Stomach (tissue), 9 donors: Measurements from ENCODE around the gene TTLL11. TPM values are rescaled to one million over a fixed set of nuclear protein-coding genes. Genes with fewer than 3 reads are reported as not detected.
A peak's percentile ranks its signal among the peaks of the same experiment; 100 is the strongest.

Experiments used
- DNase-seq, 2 donors: peaks; one replicate each; pipeline versions ENCODE4 v3.0.0 to v3.0.0-alpha.2; 2013 to 2019
- H3K27ac ChIP-seq, 5 donors: fragments of 200-600 bp in 4 of 5; sonication (generic) in 4 of 5; one replicate each; pipeline ENCODE4 v1.5.1; 2013 to 2019; ENCODE audit warnings: mild to moderate bottlenecking in 1 of 5, moderate library complexity in 1 of 5
- H3K27me3 ChIP-seq, 3 donors: fragments of 200-600 bp; sonication (generic); one replicate each; pipeline ENCODE4 v1.5.1; 2017 to 2019; ENCODE audit warnings: mixed run types in 1 of 3
- H3K36me3 ChIP-seq, 4 donors: fragments of 200-600 bp; sonication (generic); 1 replicate in 3 of 4; 2 replicates in 1 of 4; pipeline ENCODE4 v1.5.1; 2016 to 2019
- H3K4me1 ChIP-seq, 4 donors: fragments of 200-600 bp; sonication (generic); one replicate each; pipeline ENCODE4 v1.5.1; 2016 to 2019
- H3K4me3 ChIP-seq, 4 donors: fragments of 200-600 bp; sonication (generic) in 3 of 4; one replicate each; pipeline ENCODE4 v1.5.1; 2016 to 2019; ENCODE audit warnings: mild to moderate bottlenecking in 1 of 4
- H3K9me3 ChIP-seq, 4 donors: fragments of 200-600 bp; sonication (generic); one replicate each; pipeline ENCODE4 v1.5.1; 2016 to 2019
- CTCF ChIP-seq, 7 experiments: fragments of 450-650 bp in 4 of 7; fragments of 200-600 bp in 3 of 7; sonication (generic) in 3 of 7; IDR thresholded peaks; one replicate each; pipeline ENCODE4 v1.5.1; 2016 to 2019; ENCODE audit warnings: antibody characterized with exemption in 7 of 7, control low read depth in 2 of 7, mild to moderate bottlenecking in 1 of 7
- EP300 ChIP-seq: sonication (generic); formaldehyde crosslinking; IDR thresholded peaks from one replicate; pipeline ENCODE4 v1.6.1; 2017; ENCODE audit warnings: antibody characterized with exemption
- POLR2A ChIP-seq, 4 donors: fragments of 450-650 bp; IDR thresholded peaks; one replicate each; pipeline ENCODE4 v1.6.1; 2016; ENCODE audit warnings: antibody characterized with exemption in 4 of 4, control low read depth in 2 of 4, mild to moderate bottlenecking in 1 of 4, moderate library complexity in 1 of 4
- POLR2AphosphoS5 ChIP-seq, 3 donors: sonication (generic); formaldehyde crosslinking; IDR thresholded peaks; one replicate each; pipeline ENCODE4 v1.6.1; 2016; ENCODE audit warnings: antibody characterized with exemption in 3 of 3
- WGBS, 5 donors: extraction: QIAGEN DNeasy Blood & Tissue Kit in 3 of 5; methylation state at CpG; one replicate each; pipeline versions ENCODE4 v1.1.5 to v1.1.7; 2013 to 2018; 5-methylcytosine and 5-hydroxymethylcytosine counted together
- intact Hi-C: fragments of 100-400 bp; cut with DNase I; formaldehyde crosslinking; loops from one replicate; pipeline ENCODE4 v1.15.1; 2023; ENCODE audit warnings: low total_unique reads
- polyA plus RNA-seq, 3 donors: library from polyadenylated mRNA; stranded (reverse); fragments of 200-250 nt; gene quantifications; one replicate each; pipeline ENCODE4 v1.2.3, GENCODE V29; 2013
- total RNA-seq, 5 donors: library from RNA; depleted of rRNA; stranded (reverse); fragments of >200 nt; gene quantifications; one replicate each; pipeline versions ENCODE4 v1.1.0 to v1.2.3, GENCODE V29; 2014 to 2016
- donor health status: healthy with polysubstance abuse.
- donor health status: Bipolar disorder and iron deficiency.
- donor health status: healthy.

Gene TTLL11
- total and polyA plus RNA-seq, 8 donors: 3.6 to 18.2 (median 9.4) TPM

GRCh38 chr9:122095010-122095767 is 2.1 kb upstream of the TTLL11 start:
- no peaks in the 10 kb centered on the region for H3K27me3 ChIP-seq
- intact Hi-C loops: no loop called here
- TF ChIP-seq POLR2AphosphoS5 (IDR thresholded peaks at IDR 0.05) (no peak), CTCF (IDR thresholded peaks at IDR 0.05) (peak in 3 of 7 experiments; percentile 42 to 57 (median 54))
- no peaks in the 10 kb centered on the region for H3K9me3 ChIP-seq
- DNase-seq: peak; percentile 66 to 82
- peaks cover 26 to 46% (median 36%) of the 10 kb centered on the region in 4 donors for H3K4me1 ChIP-seq
- H3K4me3 ChIP-seq: no peak overlapping the region
- WGBS, 5 donors: 19 to 27% (median 23%) methylated on average over 14 of the region's 14 CpGs
- H3K27ac ChIP-seq: no peak overlapping the region
- no peaks in the 10 kb centered on the region for H3K36me3 ChIP-seq

DNA sequence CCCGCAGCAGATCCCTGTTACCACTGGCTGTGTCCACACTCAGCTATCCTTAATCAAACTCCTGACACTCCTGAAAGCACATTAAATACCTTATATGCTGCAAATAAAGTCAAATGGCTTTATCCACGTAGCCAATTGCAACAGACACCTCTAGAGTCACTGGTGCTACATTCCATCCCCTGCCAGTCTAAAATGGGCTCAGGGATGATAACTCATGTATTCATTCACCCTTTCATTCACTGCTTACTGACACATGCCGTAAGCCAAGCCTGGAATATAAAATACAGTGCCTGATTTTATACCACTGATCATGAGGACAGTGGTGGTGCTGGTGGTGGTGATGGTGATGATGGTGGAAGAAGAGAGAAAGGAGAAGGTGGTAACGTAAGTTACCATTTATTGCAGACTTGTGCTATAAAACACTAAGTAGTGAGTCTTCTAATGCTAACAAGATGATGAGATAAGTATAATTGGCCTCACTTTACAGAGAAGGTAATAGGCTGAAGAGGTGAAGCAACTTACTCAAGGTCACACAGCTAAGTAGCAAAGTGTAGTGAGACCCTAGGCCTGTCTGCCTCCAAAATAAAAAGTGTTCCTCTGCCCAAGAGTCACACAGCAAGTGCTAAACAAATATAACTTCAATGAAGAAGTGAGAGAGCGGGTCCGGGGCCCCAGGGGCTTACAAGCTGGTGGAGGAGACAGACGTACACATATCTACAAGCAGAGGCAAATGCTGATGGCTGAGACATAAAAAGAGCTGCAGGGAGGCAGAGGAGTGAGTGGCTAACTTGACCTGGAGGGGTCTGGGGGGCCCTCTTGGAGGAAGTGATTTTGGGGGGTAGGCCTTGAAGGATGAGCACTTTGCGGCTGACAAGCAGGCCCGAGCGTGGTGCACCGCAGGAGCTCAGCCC is 1.2 kb downstream of the TTLL11 start:
- no peaks in the 10 kb centered on the region for H3K36me3 ChIP-seq
- TF ChIP-seq POLR2AphosphoS5 (IDR thresholded peaks at IDR 0.05) (no peak), CTCF (IDR thresholded peaks at IDR 0.05) (no peak), POLR2A (IDR thresholded peaks at IDR 0.05) (no peak)
- WGBS, 5 donors: 38 to 41% (median 40%) methylated on average over 11 of the region's 11 CpGs
- H3K4me3 ChIP-seq: peak overlapping the region; percentile 81 to 100 (median 91)
- peaks cover 26 to 71% (median 47%) of the 10 kb centered on the region in 4 donors for H3K4me1 ChIP-seq
- H3K27me3 ChIP-seq: no peaks in the 10 kb centered on the region
- intact Hi-C loops: no loop called here
- H3K27ac ChIP-seq: peak overlapping the region in 4 of 5 donors; percentile 63 to 91 (median 83)
- DNase-seq: no peak
- no peaks in the 10 kb centered on the region for H3K9me3 ChIP-seq

DNA sequence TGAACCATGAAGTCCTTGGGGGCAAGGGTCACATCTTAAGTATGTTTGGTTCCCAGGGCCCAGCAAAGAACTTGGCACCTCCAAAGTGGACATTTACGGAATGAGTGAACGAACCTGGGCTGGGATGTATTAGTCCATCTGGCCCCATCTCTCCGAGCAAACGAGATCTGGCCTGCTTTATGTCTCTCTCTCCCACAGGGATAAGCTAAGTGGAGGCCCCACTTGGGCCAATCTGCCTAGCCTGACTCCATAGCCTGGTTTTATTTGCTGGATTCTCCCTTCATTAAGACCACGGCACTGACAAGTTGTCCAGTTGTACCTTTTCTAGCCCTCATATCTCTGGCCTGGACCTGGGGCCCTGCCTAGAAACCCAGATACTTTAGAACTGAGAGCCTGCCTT is 2.1 kb downstream of the TTLL11 start:
- Histone ChIP-seq H3K4me1 (peaks cover 26 to 81% (median 51%) of the 10 kb centered on the region in 4 donors), H3K36me3 (no peaks in the 10 kb centered on the region), H3K27me3 (no peaks in the 10 kb centered on the region), H3K27ac (peak overlapping the region in 3 of 5 donors; percentile 21 to 86 (median 23)), H3K4me3 (peak overlapping the region in 2 of 4 donors; percentile 81 to 91), H3K9me3 (no peaks in the 10 kb centered on the region)
- DNase-seq: no peak
- intact Hi-C loops: no loop called here
- TF ChIP-seq EP300 (no peak), POLR2A (IDR thresholded peaks at IDR 0.05) (no peak), CTCF (IDR thresholded peaks at IDR 0.05) (no peak), POLR2AphosphoS5 (IDR thresholded peaks at IDR 0.05) (no peak)
- WGBS, 5 donors: 70 to 91% (median 90%) methylated on average over 5 of the region's 5 CpGs

- H3K9me3 ChIP-seq: no peaks in the 10 kb centered on the region
- WGBS, 5 donors: 83 to 85% (median 85%) methylated on average over 9 of the region's 9 CpGs
- intact Hi-C loops: no loop called here
- H3K4me3 ChIP-seq: no peak overlapping the region
- no peaks in the 10 kb centered on the region for H3K36me3 ChIP-seq
- TF ChIP-seq EP300: no peak
- no peak for TF ChIP-seq CTCF (IDR thresholded peaks at IDR 0.05)
- TF ChIP-seq POLR2AphosphoS5 (IDR thresholded peaks at IDR 0.05): no peak
- no peak for TF ChIP-seq POLR2A (IDR thresholded peaks at IDR 0.05)
- DNase-seq: no peak
- H3K27ac ChIP-seq: peak overlapping the region in 2 of 5 donors; percentile 21 to 69
- no peaks in the 10 kb centered on the region for H3K27me3 ChIP-seq
- peaks cover 26 to 84% (median 50%) of the 10 kb centered on the region in 4 donors for H3K4me1 ChIP-seq
Observed at GRCh38 chr9:122090287-122090883, 2.7 kb downstream of the TTLL11 start.
